H9 (cell line): Measurements from ENCODE around the gene MESP1. TPM values are rescaled to one million over a fixed set of nuclear protein-coding genes. Genes with fewer than 3 reads are reported as not detected.

Experiments
- DNase-seq: peaks from one replicate; pipeline ENCODE4 v3.0.0-alpha.2; 2017
- H2AFZ ChIP-seq: one replicate; pipeline ENCODE4 v1.6.1; 2013; ENCODE audit warnings: mild to moderate bottlenecking, low read length, control low read depth, moderate library complexity
- H2AK5ac ChIP-seq: 2 replicates; pipeline ENCODE4 v1.6.1; 2013; ENCODE audit warnings: low read length, control low read depth, mixed read lengths; ENCODE audit not compliant: insufficient read length
- H2BK120ac ChIP-seq: one replicate; pipeline ENCODE4 v1.6.1; 2013; ENCODE audit warnings: low read depth, mild to moderate bottlenecking, low read length, control low read depth, inconsistent platforms; ENCODE audit not compliant: poor library complexity, severe bottlenecking
- H2BK12ac ChIP-seq: 2 replicates; pipeline ENCODE4 v1.6.1; 2013; ENCODE audit warnings: low read length, control low read depth, mixed read lengths, low read depth; ENCODE audit not compliant: insufficient read length
- H2BK15ac ChIP-seq: 2 replicates; pipeline ENCODE4 v1.6.1; 2013; ENCODE audit warnings: low read depth, low read length, control low read depth
- H2BK20ac ChIP-seq: one replicate; pipeline ENCODE4 v1.6.1; 2013; ENCODE audit warnings: low read depth, mild to moderate bottlenecking, low read length, control low read depth, inconsistent platforms; ENCODE audit not compliant: poor library complexity, severe bottlenecking
- H2BK5ac ChIP-seq: 2 replicates; pipeline ENCODE4 v1.6.1; 2013; ENCODE audit warnings: low read length, control low read depth, mixed read lengths; ENCODE audit not compliant: insufficient read length
- H3K14ac ChIP-seq: 2 replicates; pipeline ENCODE4 v1.6.1; 2013; ENCODE audit warnings: low read length, control low read depth; ENCODE audit not compliant: insufficient read depth
- H3K18ac ChIP-seq: 2 replicates; pipeline ENCODE4 v1.6.1; 2013; ENCODE audit warnings: low read depth, mild to moderate bottlenecking, mixed read lengths, low read length, control low read depth; ENCODE audit not compliant: insufficient read length
- H3K23ac ChIP-seq: 2 replicates; pipeline ENCODE4 v1.6.1; 2013; ENCODE audit warnings: low read length, control low read depth, mixed read lengths, low read depth; ENCODE audit not compliant: insufficient read length
- H3K23me2 ChIP-seq: 2 replicates; pipeline ENCODE4 v1.6.1; 2013; ENCODE audit warnings: low read depth, mild to moderate bottlenecking, mixed read lengths, low read length, control low read depth; ENCODE audit not compliant: insufficient read length, poor library complexity, severe bottlenecking
- H3K27ac ChIP-seq: 2 replicates; pipeline ENCODE4 v1.5.1; 2013; ENCODE audit warnings: low read length, control low read depth, mixed read lengths, low read depth; ENCODE audit not compliant: insufficient read length
- H3K27me3 ChIP-seq: 2 replicates; pipeline ENCODE4 v1.6.1; 2013; ENCODE audit warnings: low read length, control low read depth, inconsistent platforms; ENCODE audit not compliant: insufficient read depth
- H3K4ac ChIP-seq: 2 replicates; pipeline ENCODE4 v1.6.1; 2013; ENCODE audit warnings: low read depth, mild to moderate bottlenecking, control low read depth, inconsistent platforms, low read length, moderate library complexity
- H3K4me1 ChIP-seq: 2 replicates; pipeline ENCODE4 v1.6.1; 2013; ENCODE audit warnings: low read length, control low read depth, inconsistent platforms; ENCODE audit not compliant: insufficient read depth
- H3K4me2 ChIP-seq: 2 replicates; pipeline ENCODE4 v1.6.1; 2013; ENCODE audit warnings: low read length, control low read depth, mixed read lengths; ENCODE audit not compliant: insufficient read length, insufficient read depth
- H3K56ac ChIP-seq: 2 replicates; pipeline ENCODE4 v1.6.1; 2013; ENCODE audit warnings: low read depth, mild to moderate bottlenecking, mixed read lengths, low read length, control low read depth; ENCODE audit not compliant: insufficient read length
- H3K79me1 ChIP-seq: 2 replicates; pipeline ENCODE4 v1.6.1; 2013; ENCODE audit warnings: low read depth, mild to moderate bottlenecking, moderate library complexity, low read length, control low read depth, inconsistent platforms; ENCODE audit not compliant: insufficient read depth, poor library complexity, severe bottlenecking
- H3K79me2 ChIP-seq: 2 replicates; pipeline ENCODE4 v1.6.1; 2013; ENCODE audit warnings: low read length, control low read depth, inconsistent platforms; ENCODE audit not compliant: insufficient read depth
- H3K9ac ChIP-seq: 2 replicates; pipeline ENCODE4 v1.6.1; 2013; ENCODE audit warnings: low read length, control low read depth, mixed read lengths; ENCODE audit not compliant: insufficient read length; ENCODE audit errors: extremely low read depth
- H3K9me3 ChIP-seq: one replicate; pipeline ENCODE4 v1.6.1; 2013; ENCODE audit warnings: low read depth, low read length, inconsistent platforms; ENCODE audit not compliant: control insufficient read depth
- H3T11ph ChIP-seq: one replicate; pipeline ENCODE4 v1.6.1; 2013; ENCODE audit warnings: mild to moderate bottlenecking, low read length, control low read depth, inconsistent platforms
- H4K20me1 ChIP-seq: one replicate; pipeline ENCODE4 v1.6.1; 2013; ENCODE audit not compliant: control insufficient read depth, insufficient read length, insufficient read depth
- H4K5ac ChIP-seq: 2 replicates; pipeline ENCODE4 v1.6.1; 2013; ENCODE audit warnings: low read depth, mild to moderate bottlenecking, mixed read lengths, low read length, control low read depth; ENCODE audit not compliant: insufficient read length
- H4K8ac ChIP-seq: replicated peaks from 2 replicates; pipeline ENCODE4 v1.6.1; 2013; ENCODE audit warnings: low read length, control low read depth, mixed read lengths, low read depth; ENCODE audit not compliant: insufficient read length
- H4K91ac ChIP-seq: 2 replicates; pipeline ENCODE4 v1.6.1; 2013; ENCODE audit warnings: low read depth, mild to moderate bottlenecking, moderate library complexity, mixed read lengths, low read length, control low read depth; ENCODE audit not compliant: insufficient read length
- H3K27ac Mint-ChIP-seq, 3 experiments: 2 replicates in 2 of 3; 3 replicates in 1 of 3; pipeline ENCODE4 v1.8.0; 2020 to 2021; ENCODE audit warnings: mixed read lengths in 3 of 3, mild to moderate bottlenecking in 1 of 3, moderate library complexity in 1 of 3
- H3K27me3 Mint-ChIP-seq: 2 replicates; pipeline ENCODE4 v1.8.0; 2021; ENCODE audit warnings: low read depth, mild to moderate bottlenecking, moderate library complexity, mixed read lengths
- H3K36me3 Mint-ChIP-seq, 3 experiments: 2 replicates in 2 of 3; 3 replicates in 1 of 3; pipeline ENCODE4 v1.8.0; 2020 to 2021; ENCODE audit warnings: low read depth in 3 of 3, mixed read lengths in 3 of 3; ENCODE audit not compliant: insufficient read depth in 1 of 3
- H3K4me1 Mint-ChIP-seq, 2 experiments: 2 replicates each; pipeline ENCODE4 v1.8.0; 2020; ENCODE audit warnings: mixed read lengths in 2 of 2
- H3K4me3 Mint-ChIP-seq, 2 experiments: 2 replicates in 1 of 2; 3 replicates in 1 of 2; pipeline ENCODE4 v1.8.0; 2020 to 2021; ENCODE audit warnings: mild to moderate bottlenecking in 2 of 2, mixed read lengths in 2 of 2, moderate library complexity in 1 of 2
- H3K9me3 Mint-ChIP-seq, 2 experiments: 2 replicates in 1 of 2; 3 replicates in 1 of 2; pipeline ENCODE4 v1.8.0; 2020; ENCODE audit warnings: mild to moderate bottlenecking in 2 of 2, mixed read lengths in 2 of 2, moderate library complexity in 1 of 2
- WGBS: extraction: QIAGEN DNeasy Blood & Tissue Kit; methylation state at CpG from one replicate; pipeline ENCODE4 v1.1.7; 2013; ENCODE audit warnings: missing lambda C conversion rate, low lambda C conversion rate, mixed read lengths; ENCODE audit not compliant: insufficient read length; ENCODE audit errors: extremely low coverage; 5-methylcytosine and 5-hydroxymethylcytosine counted together
- total RNA-seq: library from RNA; stranded (reverse); gene quantifications from 2 replicates; pipeline ENCODE4 v1.2.1, GENCODE V29; 2021
- TF ChIP-seq, protein P1 (sequence below): fragments of 200-600 bp; sonication (generic); conservative IDR thresholded peaks from 3 replicates; pipeline ENCODE4 v1.8.0; 2021; ENCODE audit warnings: antibody characterized with exemption, mild to moderate bottlenecking

The MESP1 gene
- total RNA-seq, 1 experiment from 2014 or later = not detected

DNA sequence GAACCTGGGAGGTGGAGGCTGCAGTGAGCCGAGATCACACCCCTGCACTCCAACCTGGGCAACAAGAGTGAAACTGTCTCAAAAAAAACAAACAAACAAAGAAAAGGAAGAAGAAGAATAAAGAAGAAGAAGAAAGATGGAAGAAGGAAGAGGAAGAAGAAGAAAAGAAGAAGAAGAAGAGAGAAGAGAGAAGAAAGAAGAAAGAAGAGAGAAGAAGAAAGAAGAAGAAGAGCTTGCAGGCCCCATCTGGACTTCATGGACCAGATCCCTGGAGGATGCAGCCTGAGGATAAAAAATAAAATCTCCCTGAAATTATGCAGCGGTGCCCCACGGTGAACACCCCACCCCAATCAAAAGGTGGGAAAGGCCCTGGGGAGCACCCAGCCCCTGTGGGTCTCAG is 8.8 kb upstream of the MESP1 start:
- Histone ChIP-seq H4K91ac (no peak overlapping the region), H3K4me2 (no peak overlapping the region), H2BK5ac (no peak overlapping the region), H3K79me2 (no peaks in the 10 kb centered on the region), H3K14ac (no peak overlapping the region), H3K23ac (no peak overlapping the region), H3K79me1 (no peaks in the 10 kb centered on the region), H3K18ac (no peak overlapping the region), H2BK20ac (no peak overlapping the region), H4K8ac (no peak overlapping the region), H3K23me2 (no peaks in the 10 kb centered on the region), H3K4me1 (no peaks in the 10 kb centered on the region), H2BK12ac (no peak overlapping the region), H3K56ac (no peak overlapping the region), H2AFZ (no peak overlapping the region), H4K20me1 (no peaks in the 10 kb centered on the region), H3K4ac (no peak overlapping the region), H2BK120ac (no peak overlapping the region), H4K5ac (no peak overlapping the region), H2BK15ac (no peak overlapping the region), H3T11ph (no peak overlapping the region), H3K27ac (no peak overlapping the region), H3K9ac (no peak overlapping the region), H3K27me3 (no peaks in the 10 kb centered on the region), H3K9me3 (no peaks in the 10 kb centered on the region), H2AK5ac (no peak overlapping the region)
- peaks cover 24% of the 10 kb centered on the region for H3K27me3 Mint-ChIP-seq
- WGBS = no CpG with 5 or more reads among the region's 3 CpGs
- DNase-seq = no peak
- no peaks in the 10 kb centered on the region; a peak in 1 of 5 replicates for H3K9me3 Mint-ChIP-seq
- H3K4me1 Mint-ChIP-seq = peaks cover 10 to 13% of the 10 kb centered on the region in 2 experiments
- no peak overlapping the region for H3K4me3 Mint-ChIP-seq
- H3K27ac Mint-ChIP-seq = no peak overlapping the region
- TF ChIP-seq, protein P1, sequence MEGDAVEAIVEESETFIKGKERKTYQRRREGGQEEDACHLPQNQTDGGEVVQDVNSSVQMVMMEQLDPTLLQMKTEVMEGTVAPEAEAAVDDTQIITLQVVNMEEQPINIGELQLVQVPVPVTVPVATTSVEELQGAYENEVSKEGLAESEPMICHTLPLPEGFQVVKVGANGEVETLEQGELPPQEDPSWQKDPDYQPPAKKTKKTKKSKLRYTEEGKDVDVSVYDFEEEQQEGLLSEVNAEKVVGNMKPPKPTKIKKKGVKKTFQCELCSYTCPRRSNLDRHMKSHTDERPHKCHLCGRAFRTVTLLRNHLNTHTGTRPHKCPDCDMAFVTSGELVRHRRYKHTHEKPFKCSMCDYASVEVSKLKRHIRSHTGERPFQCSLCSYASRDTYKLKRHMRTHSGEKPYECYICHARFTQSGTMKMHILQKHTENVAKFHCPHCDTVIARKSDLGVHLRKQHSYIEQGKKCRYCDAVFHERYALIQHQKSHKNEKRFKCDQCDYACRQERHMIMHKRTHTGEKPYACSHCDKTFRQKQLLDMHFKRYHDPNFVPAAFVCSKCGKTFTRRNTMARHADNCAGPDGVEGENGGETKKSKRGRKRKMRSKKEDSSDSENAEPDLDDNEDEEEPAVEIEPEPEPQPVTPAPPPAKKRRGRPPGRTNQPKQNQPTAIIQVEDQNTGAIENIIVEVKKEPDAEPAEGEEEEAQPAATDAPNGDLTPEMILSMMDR = no peak
- H3K36me3 Mint-ChIP-seq = no peaks in the 10 kb centered on the region
